Epithelial cell of proximal tubule (primary cell): ENCODE data around the gene EIF4B. TPM values are rescaled to one million over a fixed set of nuclear protein-coding genes. Genes with fewer than 3 reads are reported as not detected.

Experiments
- DNase-seq: peaks from one replicate; pipeline ENCODE4 v3.0.0-alpha.2; 2011; ENCODE audit warnings: low read depth
- H3K4me3 ChIP-seq: 2 replicates; pipeline ENCODE4 v1.5.1; 2011; ENCODE audit warnings: low read depth, mild to moderate bottlenecking, low read length
- total RNA-seq: library from RNA; depleted of rRNA; stranded (reverse); fragments of >200 nt; gene quantifications from 2 replicates; pipeline ENCODE4 v1.2.3, GENCODE V29; 2015
- TF ChIP-seq, protein P1 (sequence below): conservative IDR thresholded peaks from 2 replicates; pipeline ENCODE4 v1.5.1; 2012; ENCODE audit warnings: low read depth, mild to moderate bottlenecking, low read length

The EIF4B gene
- total RNA-seq, 1 donor from 2014 or later, result 447 TPM

DNA sequence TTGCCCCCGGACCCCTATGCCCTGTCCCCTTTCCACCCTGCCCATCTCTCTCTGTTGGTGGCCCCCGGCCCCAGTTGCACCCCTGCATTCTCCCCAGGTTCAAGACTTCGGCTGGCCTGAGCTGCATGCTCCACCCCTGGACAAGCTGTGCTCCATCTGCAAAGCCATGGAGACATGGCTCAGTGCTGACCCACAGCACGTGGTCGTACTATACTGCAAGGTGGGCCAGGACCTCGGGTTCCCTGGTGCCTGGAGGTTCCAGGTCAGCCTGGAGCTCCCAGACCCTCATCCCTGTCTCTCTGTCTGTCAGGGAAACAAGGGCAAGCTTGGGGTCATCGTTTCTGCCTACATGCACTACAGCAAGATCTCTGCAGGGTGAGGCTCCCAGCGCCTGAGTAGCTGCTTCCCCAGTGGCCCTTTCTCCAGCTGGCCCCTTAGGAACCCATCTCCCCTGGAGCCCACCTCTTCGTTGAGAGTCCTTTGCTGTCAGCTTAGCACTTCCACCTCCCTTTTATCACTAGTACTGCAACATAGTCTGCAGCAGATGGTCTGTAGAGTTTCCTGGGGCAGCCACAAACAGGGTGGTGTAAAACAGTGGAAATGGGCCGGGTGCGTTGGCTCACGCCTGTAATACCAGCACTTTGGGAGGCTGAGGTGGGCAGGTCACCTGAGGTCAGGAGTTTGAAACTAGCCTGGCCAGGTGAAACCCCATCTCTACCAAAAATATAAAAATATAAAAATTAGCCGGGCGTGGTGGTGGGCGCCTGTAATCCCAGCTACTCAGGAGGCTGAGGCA, 49.4 kb downstream of the EIF4B start:
- no peak overlapping the region for H3K4me3 ChIP-seq
- TF ChIP-seq, protein P1, sequence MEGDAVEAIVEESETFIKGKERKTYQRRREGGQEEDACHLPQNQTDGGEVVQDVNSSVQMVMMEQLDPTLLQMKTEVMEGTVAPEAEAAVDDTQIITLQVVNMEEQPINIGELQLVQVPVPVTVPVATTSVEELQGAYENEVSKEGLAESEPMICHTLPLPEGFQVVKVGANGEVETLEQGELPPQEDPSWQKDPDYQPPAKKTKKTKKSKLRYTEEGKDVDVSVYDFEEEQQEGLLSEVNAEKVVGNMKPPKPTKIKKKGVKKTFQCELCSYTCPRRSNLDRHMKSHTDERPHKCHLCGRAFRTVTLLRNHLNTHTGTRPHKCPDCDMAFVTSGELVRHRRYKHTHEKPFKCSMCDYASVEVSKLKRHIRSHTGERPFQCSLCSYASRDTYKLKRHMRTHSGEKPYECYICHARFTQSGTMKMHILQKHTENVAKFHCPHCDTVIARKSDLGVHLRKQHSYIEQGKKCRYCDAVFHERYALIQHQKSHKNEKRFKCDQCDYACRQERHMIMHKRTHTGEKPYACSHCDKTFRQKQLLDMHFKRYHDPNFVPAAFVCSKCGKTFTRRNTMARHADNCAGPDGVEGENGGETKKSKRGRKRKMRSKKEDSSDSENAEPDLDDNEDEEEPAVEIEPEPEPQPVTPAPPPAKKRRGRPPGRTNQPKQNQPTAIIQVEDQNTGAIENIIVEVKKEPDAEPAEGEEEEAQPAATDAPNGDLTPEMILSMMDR, result no peak
- no peak for DNase-seq

DNA sequence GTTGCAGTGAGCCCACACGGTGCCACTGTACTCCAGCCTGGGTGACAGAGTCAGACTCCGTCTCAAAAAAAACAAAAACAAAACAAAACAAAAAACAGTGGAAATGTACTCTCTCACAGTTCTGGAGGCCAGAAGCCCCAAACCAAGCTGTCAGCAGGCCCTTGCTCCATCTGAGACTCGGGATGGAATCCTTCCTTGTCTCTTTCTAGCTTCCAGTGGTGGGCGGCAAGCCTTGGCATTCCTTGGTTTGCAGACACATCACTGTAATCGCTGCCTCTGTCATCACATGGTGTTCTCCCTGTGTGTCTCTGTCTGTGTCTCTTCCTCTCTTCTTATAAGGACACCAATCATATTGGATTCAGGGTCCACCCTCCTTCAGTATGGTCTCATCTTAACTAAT, 50.0 kb downstream of the EIF4B start:
- TF ChIP-seq, protein P1, result no peak

DNA sequence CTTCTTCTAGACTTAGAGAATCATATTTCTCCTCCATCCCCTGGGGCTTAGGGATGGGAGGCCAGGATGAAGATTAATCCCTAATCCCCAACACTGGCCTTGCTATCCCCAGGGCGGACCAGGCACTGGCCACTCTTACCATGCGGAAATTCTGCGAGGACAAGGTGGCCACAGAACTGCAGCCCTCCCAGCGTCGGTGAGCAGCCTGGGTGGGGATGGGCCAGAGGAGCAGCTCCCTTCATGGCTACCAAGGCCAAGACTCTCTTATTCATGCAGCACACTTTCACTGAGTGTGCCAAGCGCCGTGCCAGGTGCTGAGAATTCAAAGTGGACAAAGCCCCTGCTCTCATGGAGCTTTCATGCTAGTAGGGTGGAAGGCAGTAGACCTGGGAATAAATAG, 50.6 kb downstream of the EIF4B start:
- DNase-seq, result no peak
- TF ChIP-seq, protein P1, result no peak

More for the DNA sequence above, 50.0 kb downstream of the EIF4B start:
- no peak overlapping the region for H3K4me3 ChIP-seq
- DNase-seq, result no peak

DNA sequence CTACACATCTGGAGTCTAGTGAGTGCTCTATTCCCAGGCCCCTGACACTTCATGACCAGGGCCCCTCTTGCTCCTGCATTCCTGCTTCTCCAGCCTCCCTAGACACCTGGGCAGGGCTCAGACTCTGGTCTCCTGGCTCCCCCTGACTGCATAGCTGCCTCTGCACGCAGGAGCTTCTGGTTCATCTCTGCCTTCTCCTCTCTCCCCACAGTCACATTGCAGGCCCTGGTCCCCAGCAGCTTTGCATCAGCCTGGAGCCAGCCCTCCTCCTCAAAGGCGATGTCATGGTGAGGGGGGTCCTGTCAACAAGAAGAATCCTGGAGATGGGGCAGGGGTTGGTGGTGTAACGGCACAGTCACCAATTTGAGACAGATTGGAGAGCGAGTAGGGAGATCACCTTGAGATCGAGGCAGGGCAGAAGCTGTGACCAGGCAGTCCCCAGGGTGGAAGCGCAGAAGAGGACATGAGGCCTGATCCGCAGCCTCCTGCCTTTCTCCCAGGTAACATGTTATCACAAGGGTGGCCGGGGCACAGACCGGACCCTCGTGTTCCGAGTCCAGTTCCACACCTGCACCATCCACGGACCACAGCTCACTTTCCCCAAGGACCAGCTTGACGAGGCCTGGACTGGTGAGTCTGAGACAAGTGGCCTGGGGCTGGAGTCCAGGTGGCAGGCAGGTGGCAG, 51.7 kb downstream of the EIF4B start:
- TF ChIP-seq, protein P1, result no peak
- no peak overlapping the region for H3K4me3 ChIP-seq
- no peak for DNase-seq

More for the DNA sequence above, 50.6 kb downstream of the EIF4B start:
- H3K4me3 ChIP-seq, result no peak overlapping the region

DNA sequence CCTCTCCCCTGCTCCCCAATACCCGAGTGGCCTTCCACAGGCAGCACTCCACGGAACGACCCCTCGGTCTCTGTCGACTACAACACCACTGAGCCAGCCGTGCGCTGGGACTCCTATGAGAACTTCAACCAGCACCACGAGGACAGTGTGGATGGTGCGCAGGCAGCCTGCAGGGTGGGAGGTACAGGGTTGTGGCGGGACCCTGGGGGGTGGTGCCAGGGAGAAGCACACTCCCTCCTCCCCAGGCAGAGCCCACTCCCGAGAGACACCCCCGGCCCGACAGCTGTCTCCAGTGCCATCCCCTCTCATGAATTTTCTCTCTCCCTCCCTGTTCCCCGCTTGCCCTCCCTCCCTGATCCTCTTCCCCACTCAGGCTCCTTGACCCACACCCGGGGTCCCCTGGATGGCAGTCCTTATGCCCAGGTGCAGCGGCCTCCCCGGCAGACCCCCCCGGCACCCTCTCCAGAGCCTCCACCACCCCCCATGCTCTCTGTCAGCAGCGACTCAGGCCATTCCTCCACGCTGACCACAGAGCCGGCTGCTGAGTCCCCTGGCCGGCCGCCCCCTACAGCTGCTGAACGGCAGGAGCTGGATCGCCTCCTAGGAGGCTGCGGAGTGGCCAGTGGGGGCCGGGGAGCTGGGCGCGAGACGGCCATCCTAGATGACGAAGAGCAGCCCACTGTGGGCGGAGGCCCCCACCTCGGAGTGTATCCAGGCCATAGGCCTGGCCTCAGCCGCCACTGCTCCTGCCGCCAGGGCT, 52.6 kb downstream of the EIF4B start:
- no peak for DNase-seq
- H3K4me3 ChIP-seq, result no peak overlapping the region
- TF ChIP-seq, protein P1, result no peak

DNA sequence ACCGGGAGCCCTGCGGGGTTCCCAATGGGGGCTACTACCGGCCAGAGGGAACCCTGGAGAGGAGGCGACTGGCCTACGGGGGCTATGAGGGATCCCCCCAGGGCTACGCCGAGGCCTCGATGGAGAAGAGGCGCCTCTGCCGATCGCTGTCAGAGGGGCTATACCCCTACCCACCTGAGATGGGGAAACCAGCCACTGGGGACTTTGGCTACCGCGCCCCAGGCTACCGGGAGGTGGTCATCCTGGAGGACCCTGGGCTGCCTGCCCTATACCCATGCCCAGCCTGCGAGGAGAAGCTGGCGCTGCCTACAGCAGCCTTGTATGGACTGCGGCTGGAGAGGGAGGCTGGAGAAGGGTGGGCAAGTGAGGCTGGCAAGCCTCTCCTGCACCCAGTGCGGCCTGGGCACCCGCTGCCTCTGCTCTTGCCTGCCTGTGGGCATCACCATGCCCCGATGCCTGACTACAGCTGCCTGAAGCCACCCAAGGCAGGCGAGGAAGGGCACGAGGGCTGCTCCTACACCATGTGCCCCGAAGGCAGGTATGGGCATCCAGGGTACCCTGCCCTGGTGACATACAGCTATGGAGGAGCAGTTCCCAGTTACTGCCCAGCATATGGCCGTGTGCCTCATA, 53.3 kb downstream of the EIF4B start:
- DNase-seq, result no peak
- TF ChIP-seq, protein P1, result no peak
- H3K4me3 ChIP-seq, result no peak overlapping the region
